Amygdala (tissue), 56 donors: ENCODE measurements around the gene PCDHGB4.
"Not testable (repeated sequence)": the region's sequence is repeated elsewhere in the genome, so short reads cannot be mapped to it uniquely, and the experiment has no call there.

Source experiments
- DNase-seq, 56 donors: peaks; one replicate each; lab custom pipeline; 2025; lab: John Stamatoyannopoulos, UW

Gene PCDHGB4

GRCh38 chr5:141422742-141423291 lies 35.3 kb downstream of the PCDHGB4 start:
- DNase-seq = no peak

GRCh38 chr5:141427783-141428426 lies 40.4 kb downstream of the PCDHGB4 start:
- no peak for DNase-seq

GRCh38 chr5:141430332-141431113 lies 43.0 kb downstream of the PCDHGB4 start, which contains the start of gene PCDHGA12:
Gene PCDHGA12 (plus strand): TSS chr5:141430507. CDS start chr5:141430760, 253 bp downstream.
- DNase-seq = peak in 6 of 56 donors; percentile 14 to 37 (median 23)

- no peak for DNase-seq
Observed at GRCh38 chr5:141431286-141431685, 43.8 kb downstream of the PCDHGB4 start.

DNA sequence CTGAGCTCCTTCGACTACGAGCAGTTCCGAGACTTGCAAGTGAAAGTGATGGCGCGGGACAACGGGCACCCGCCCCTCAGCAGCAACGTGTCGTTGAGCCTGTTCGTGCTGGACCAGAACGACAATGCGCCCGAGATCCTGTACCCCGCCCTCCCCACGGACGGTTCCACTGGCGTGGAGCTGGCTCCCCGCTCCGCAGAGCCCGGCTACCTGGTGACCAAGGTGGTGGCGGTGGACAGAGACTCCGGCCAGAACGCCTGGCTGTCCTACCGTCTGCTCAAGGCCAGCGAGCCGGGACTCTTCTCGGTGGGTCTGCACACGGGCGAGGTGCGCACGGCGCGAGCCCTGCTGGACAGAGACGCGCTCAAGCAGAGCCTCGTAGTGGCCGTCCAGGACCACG lies 44.8 kb downstream of the PCDHGB4 start:
- DNase-seq = not testable (repeated sequence)

GRCh38 chr5:141432726-141433125 lies 45.2 kb downstream of the PCDHGB4 start:
- not testable (repeated sequence) for DNase-seq

DNA sequence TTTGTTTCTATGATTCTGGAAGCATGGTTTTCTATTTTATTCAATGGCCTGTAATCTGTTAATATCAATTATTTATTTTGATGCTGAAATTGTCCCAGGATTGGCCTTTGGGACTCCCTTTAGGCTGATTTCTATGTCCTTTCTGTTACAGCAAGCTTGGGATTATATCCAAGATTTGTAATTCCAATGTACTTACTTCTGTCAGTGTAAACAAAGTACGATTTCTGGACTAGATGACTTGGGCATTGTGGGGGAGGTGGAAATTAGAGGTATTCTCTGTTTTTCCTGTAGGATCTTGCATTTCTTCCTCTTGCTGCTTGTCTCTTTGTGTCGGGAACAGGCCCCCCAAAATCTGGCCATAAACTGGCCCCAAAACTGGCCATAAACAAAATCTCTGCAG lies 46.5 kb downstream of the PCDHGB4 start:
- no peak for DNase-seq

DNA sequence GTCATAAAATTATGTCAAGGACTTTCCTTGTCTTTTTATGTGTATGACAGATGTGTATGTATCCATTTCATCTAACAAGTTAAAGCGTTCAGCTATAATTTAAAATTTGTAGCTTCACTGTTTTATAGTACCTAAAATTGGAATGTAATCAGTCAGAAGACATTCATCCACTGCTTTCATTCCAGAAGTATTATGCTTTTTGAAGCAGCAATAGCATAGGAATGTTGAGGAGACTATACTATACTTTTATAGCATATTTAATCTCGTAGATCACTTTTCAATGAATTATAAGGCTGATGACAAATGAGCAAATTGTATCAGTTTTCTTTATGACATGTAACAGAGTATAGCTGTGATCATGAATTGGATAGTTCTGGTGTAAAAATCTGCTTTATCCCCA lies 49.7 kb downstream of the PCDHGB4 start:
- DNase-seq = no peak

DNA sequence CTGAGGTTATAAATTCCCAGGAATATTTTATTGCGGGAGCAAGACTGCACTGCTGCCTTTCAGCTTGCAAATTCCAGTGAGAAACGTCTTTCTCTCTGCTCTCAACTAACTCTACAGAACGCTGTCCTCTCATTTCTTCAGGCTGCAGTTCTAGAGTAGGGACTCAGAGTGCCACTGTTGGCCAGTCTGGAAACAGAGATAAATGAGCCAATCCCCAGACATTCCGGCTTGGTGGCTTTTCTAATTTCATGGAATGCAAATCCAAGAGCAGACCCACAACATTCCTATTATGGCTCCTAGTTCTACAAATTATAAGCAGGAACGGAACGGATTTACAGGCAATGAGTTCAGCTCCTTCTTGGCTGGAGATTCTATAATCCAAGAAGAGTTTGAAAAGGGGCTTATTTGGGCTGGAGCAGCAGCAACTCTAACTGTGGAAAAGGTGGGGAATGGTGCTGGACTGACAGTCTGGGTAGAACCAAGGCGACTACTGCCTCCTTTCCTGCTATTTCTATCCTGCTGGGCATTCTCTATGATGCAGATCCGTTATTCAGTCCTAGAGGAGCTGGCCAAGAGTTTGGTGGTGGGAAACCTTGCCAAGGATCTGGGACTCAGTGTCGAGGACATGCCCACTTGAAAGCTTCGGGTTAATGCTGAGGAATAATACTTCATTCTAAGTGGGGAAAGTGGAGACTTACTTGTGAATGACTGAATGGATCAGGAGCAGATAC lies 52.1 kb downstream of the PCDHGB4 start:
- no peak for DNase-seq
